ENCODE measurements around the gene WAPL. TPM values are rescaled to one million over a fixed set of nuclear protein-coding genes. Genes with fewer than 3 reads are reported as not detected.

The WAPL gene
- polyA plus RNA-seq, 1 donor from 2014 or later = 30.6 TPM

DNA sequence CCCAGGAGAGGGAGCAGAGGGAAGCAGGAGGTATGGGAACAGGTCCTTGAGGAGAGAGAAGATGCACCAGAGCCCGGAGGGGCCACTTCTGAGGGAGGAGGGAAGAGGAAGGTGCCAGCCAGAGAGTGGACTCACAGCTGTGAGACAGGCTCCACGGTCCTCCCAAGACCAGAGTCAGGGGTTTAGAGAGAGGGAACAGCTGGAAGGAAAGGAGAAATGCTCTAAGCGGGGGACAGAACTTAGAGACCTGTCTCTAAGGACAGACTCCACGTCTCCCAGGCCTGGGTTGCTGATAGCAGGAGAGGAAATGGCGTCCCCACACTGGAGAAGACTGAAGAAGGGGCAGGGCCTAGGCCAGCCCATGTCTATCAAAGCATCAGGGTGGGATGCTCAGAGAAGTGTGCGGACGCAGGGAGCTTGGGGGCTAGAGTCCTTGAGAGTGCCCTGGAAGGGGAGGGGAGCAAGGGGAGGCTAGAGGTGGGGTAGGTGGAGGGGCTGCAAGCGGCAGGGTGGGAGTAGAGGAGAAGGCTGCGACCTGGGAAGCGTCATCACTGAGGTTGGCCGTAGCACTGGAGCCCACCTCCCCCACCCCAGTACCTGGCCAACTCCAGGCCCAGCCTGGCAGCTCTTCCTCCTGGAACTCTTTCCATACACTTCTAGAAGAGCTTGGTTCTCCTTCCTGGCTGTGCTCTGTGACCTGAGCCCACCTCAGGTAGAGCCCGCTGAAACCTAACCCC, 129.4 kb downstream of the WAPL start:
- H3K9ac ChIP-seq (ENCODE audit: low read length) = no peak overlapping the region
- no peaks in the 10 kb centered on the region for H4K20me1 ChIP-seq (ENCODE audit: insufficient read depth)
- H3K79me2 ChIP-seq (replicated peaks; ENCODE audit: insufficient read depth, low read length) = no peaks in the 10 kb centered on the region
- H3K27me3 ChIP-seq (ENCODE audit: insufficient read depth, low read depth, low read length) = peaks cover 20% of the 10 kb centered on the region
- no peaks in the 10 kb centered on the region for H3F3A ChIP-seq (ENCODE audit: insufficient read depth, low read length, poor library complexity, severe bottlenecking)
- H3K4me3 ChIP-seq (ENCODE audit: low read length) = no peak overlapping the region
- H3K36me3 ChIP-seq (ENCODE audit: insufficient read depth, low read length) = no peaks in the 10 kb centered on the region
- no peak overlapping the region for H2AFZ ChIP-seq (ENCODE audit: low read depth, low read length)
- no peaks in the 10 kb centered on the region for H3K9me2 ChIP-seq (ENCODE audit: insufficient read depth, low read length)
- H3K9me3 ChIP-seq (ENCODE audit: low read length) = no peaks in the 10 kb centered on the region
- TF ChIP-seq, protein P1, sequence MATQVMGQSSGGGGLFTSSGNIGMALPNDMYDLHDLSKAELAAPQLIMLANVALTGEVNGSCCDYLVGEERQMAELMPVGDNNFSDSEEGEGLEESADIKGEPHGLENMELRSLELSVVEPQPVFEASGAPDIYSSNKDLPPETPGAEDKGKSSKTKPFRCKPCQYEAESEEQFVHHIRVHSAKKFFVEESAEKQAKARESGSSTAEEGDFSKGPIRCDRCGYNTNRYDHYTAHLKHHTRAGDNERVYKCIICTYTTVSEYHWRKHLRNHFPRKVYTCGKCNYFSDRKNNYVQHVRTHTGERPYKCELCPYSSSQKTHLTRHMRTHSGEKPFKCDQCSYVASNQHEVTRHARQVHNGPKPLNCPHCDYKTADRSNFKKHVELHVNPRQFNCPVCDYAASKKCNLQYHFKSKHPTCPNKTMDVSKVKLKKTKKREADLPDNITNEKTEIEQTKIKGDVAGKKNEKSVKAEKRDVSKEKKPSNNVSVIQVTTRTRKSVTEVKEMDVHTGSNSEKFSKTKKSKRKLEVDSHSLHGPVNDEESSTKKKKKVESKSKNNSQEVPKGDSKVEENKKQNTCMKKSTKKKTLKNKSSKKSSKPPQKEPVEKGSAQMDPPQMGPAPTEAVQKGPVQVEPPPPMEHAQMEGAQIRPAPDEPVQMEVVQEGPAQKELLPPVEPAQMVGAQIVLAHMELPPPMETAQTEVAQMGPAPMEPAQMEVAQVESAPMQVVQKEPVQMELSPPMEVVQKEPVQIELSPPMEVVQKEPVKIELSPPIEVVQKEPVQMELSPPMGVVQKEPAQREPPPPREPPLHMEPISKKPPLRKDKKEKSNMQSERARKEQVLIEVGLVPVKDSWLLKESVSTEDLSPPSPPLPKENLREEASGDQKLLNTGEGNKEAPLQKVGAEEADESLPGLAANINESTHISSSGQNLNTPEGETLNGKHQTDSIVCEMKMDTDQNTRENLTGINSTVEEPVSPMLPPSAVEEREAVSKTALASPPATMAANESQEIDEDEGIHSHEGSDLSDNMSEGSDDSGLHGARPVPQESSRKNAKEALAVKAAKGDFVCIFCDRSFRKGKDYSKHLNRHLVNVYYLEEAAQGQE (IDR thresholded peaks at IDR 0.05; ENCODE audit: borderline replicate concordance) = no peak
- TF ChIP-seq EZH2 (IDR thresholded peaks at IDR 0.05; ENCODE audit: borderline replicate concordance, insufficient read depth, low read length, poor library complexity, severe bottlenecking) (no peak), RAD21 (conservative IDR thresholded peaks at IDR 0.05) (no peak), TAF1 (IDR thresholded peaks at IDR 0.05; ENCODE audit: low read depth) (no peak), SMC3 (conservative IDR thresholded peaks at IDR 0.05; ENCODE audit: poor library complexity) (no peak)
- H3K27ac ChIP-seq (ENCODE audit: low read length) = no peak overlapping the region
- H3K4me2 ChIP-seq (ENCODE audit: low read length) = no peak overlapping the region

DNA sequence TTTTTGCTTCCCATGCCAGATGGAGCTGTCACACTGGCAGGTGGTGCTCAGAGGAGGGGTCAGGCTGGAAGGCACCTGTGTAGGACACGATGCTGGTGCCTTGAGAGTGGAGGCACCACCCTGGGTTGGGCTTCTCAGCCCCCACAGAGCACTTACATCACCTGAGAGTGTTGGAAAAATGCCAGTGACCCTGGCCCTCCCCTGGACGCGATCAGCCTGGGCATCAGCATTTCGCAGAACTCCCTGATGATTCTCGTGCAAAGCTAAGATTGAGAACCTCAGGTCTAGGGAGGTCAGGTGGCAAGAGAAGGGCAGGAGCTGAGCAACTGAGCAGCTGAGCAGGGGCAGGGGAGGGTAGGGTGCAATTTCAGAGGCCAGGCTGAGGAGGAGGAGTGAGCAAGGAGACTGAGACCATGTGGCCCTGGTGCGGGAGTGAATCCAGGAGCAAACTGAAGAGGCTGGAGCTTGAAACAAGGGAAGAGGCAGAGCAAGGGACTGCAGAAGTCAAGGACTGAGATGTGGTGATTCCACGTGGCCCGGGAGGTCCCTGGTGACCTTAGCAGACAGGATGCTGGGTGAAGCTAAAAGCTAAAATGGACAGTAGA, 130.3 kb downstream of the WAPL start:
- no peaks in the 10 kb centered on the region for H3K9me3 ChIP-seq (ENCODE audit: low read length)
- no peak overlapping the region for H3K27ac ChIP-seq (ENCODE audit: low read length)
- no peak overlapping the region for H2AFZ ChIP-seq (ENCODE audit: low read depth, low read length)
- no peak overlapping the region for H3K4me2 ChIP-seq (ENCODE audit: low read length)
- no peaks in the 10 kb centered on the region for H3F3A ChIP-seq (ENCODE audit: insufficient read depth, low read length, poor library complexity, severe bottlenecking)
- H3K36me3 ChIP-seq (ENCODE audit: insufficient read depth, low read length) = no peaks in the 10 kb centered on the region
- no peak overlapping the region for H3K4me3 ChIP-seq (ENCODE audit: low read length)
- no peak overlapping the region for H3K9ac ChIP-seq (ENCODE audit: low read length)
- H4K20me1 ChIP-seq (ENCODE audit: insufficient read depth) = no peaks in the 10 kb centered on the region
- no peak for TF ChIP-seq RAD21 (conservative IDR thresholded peaks at IDR 0.05)
- TF ChIP-seq, protein P2, sequence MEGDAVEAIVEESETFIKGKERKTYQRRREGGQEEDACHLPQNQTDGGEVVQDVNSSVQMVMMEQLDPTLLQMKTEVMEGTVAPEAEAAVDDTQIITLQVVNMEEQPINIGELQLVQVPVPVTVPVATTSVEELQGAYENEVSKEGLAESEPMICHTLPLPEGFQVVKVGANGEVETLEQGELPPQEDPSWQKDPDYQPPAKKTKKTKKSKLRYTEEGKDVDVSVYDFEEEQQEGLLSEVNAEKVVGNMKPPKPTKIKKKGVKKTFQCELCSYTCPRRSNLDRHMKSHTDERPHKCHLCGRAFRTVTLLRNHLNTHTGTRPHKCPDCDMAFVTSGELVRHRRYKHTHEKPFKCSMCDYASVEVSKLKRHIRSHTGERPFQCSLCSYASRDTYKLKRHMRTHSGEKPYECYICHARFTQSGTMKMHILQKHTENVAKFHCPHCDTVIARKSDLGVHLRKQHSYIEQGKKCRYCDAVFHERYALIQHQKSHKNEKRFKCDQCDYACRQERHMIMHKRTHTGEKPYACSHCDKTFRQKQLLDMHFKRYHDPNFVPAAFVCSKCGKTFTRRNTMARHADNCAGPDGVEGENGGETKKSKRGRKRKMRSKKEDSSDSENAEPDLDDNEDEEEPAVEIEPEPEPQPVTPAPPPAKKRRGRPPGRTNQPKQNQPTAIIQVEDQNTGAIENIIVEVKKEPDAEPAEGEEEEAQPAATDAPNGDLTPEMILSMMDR (IDR thresholded peaks at IDR 0.05; ENCODE audit: poor library complexity, severe bottlenecking) = no peak
- no peak for TF ChIP-seq TAF1 (IDR thresholded peaks at IDR 0.05; ENCODE audit: low read depth)
- no peak for TF ChIP-seq MXI1 (conservative IDR thresholded peaks at IDR 0.05; ENCODE audit: poor library complexity, severe bottlenecking)
- TF ChIP-seq SMC3 (conservative IDR thresholded peaks at IDR 0.05; ENCODE audit: poor library complexity) = no peak
- TF ChIP-seq EZH2 (IDR thresholded peaks at IDR 0.05; ENCODE audit: borderline replicate concordance, insufficient read depth, low read length, poor library complexity, severe bottlenecking) = no peak
- TF ChIP-seq POLR2AphosphoS5 (IDR thresholded peaks at IDR 0.05) = no peak
- no peak for TF ChIP-seq EP300 (conservative IDR thresholded peaks at IDR 0.05; ENCODE audit: poor library complexity, severe bottlenecking)
- H3K27me3 ChIP-seq (ENCODE audit: insufficient read depth, low read depth, low read length) = peaks cover 20% of the 10 kb centered on the region
- H3K9me2 ChIP-seq (ENCODE audit: insufficient read depth, low read length) = no peaks in the 10 kb centered on the region
- no peaks in the 10 kb centered on the region for H3K79me2 ChIP-seq (replicated peaks; ENCODE audit: insufficient read depth, low read length)

Data from neural cell (in vitro differentiated cells).